GM18520 (cell line): Measurements from ENCODE around the gene CCDC40.

Experiments used
- ATAC-seq: cut with Tn5 transposase; IDR thresholded peaks from one replicate; pipeline ENCODE4 v1.9.1; 2021; ENCODE audit not compliant: unreplicated experiment

Gene CCDC40

GRCh38 chr17:80132906-80133625 is 96.6 kb downstream of the CCDC40 start:
- no peak for ATAC-seq

GRCh38 chr17:80133626-80133970 is 97.2 kb downstream of the CCDC40 start:
- ATAC-seq: no peak

GRCh38 chr17:80137131-80137530 is 100.7 kb downstream of the CCDC40 start:
- ATAC-seq: no peak

GRCh38 chr17:80138856-80139426 is 102.5 kb downstream of the CCDC40 start:
- ATAC-seq: no peak

- no peak for ATAC-seq
These were observed 105.2 kb downstream of the CCDC40 start for GRCh38 chr17:80141463-80142165.

GRCh38 chr17:80142929-80143328 is 106.5 kb downstream of the CCDC40 start:
- ATAC-seq: no peak

- ATAC-seq: no peak
These were observed 108.9 kb downstream of the CCDC40 start for GRCh38 chr17:80145076-80146075.

- peak; percentile 8 for ATAC-seq
These were observed 109.9 kb downstream of the CCDC40 start for GRCh38 chr17:80146121-80147034.

- peak; percentile 81 for ATAC-seq
These were observed 110.8 kb downstream of the CCDC40 start, which contains the start of gene EIF4A3 for GRCh38 chr17:80147035-80147822. TSS of gene EIF4A3 (minus strand) at chr17:80147128. CDS start at chr17:80146961, 167 bp downstream.
